B cell (primary cell): ENCODE measurements around the gene QRFP.
"Not testable (repeated sequence)": the region's sequence is repeated elsewhere in the genome, so short reads cannot be mapped to it uniquely, and the experiment has no call there.

Source experiments
- CTCF ChIP-seq: fragments of 200-600 bp; IDR thresholded peaks from one replicate; pipeline ENCODE4 v1.8.0; 2022; ENCODE audit warnings: antibody characterized with exemption, mild to moderate bottlenecking
- EZH2 ChIP-seq: IDR thresholded peaks from 2 replicates; pipeline ENCODE4 v1.6.1; 2012; ENCODE audit warnings: borderline replicate concordance, low read depth, mild to moderate bottlenecking, moderate library complexity, low read length; ENCODE audit not compliant: insufficient read depth, poor library complexity, severe bottlenecking

DNA sequence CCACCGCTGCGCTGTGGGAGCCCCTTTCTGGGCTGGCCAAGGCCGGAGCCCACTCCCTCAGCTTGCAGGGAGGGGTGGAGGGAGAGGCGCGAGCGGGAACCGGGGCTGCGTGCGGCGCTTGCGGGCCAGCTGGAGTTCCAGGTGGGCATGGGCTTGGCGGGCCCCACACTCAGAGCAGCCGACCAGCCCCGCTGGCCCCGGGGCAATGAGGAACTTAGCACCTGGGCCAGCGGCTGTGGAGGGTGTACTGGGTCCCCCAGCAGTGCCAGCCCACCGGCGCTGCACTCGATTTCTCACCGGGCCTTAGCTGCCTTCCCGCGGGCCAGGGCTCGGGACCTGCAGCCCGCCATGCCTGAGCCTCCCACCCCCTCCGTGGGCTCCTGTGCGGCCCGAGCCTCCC is 13.4 kb upstream of the QRFP start:
- TF ChIP-seq CTCF, EZH2: not testable (repeated sequence)
